Measurements from ENCODE around the gene SPIRE1. TPM values are rescaled to one million over a fixed set of nuclear protein-coding genes. Genes with fewer than 3 reads are reported as not detected.

Gene SPIRE1
- total RNA-seq, 2 donors from 2014 or later, result 14.2 to 17.2 TPM

- Mint-ChIP-seq H3K27ac (no peak overlapping the region), H3K9me3 (no peaks in the 10 kb centered on the region), H3K36me3 (ENCODE audit: low read depth) (no peaks in the 10 kb centered on the region), H3K27me3 (ENCODE audit: insufficient read depth) (no peaks in the 10 kb centered on the region), H3K4me3 (no peak overlapping the region), H3K4me1 (peaks cover 5% of the 10 kb centered on the region)
- no peaks in the 10 kb centered on the region for H3K36me3 ChIP-seq (ENCODE audit: control insufficient read depth, insufficient read depth, low read length)
- H3K4me3 ChIP-seq (ENCODE audit: low read length), result no peak overlapping the region
- no peaks in the 10 kb centered on the region for H3K9me3 ChIP-seq (ENCODE audit: control insufficient read depth, low read length)
- no peak overlapping the region for H3K9ac ChIP-seq (ENCODE audit: extremely low read depth, low read length, poor library complexity, severe bottlenecking)
- no peak for TF ChIP-seq CTCF (conservative IDR thresholded peaks at IDR 0.05)
- H3K4me1 ChIP-seq (ENCODE audit: control insufficient read depth, insufficient read depth, low read length), result peaks cover 3% of the 10 kb centered on the region
- no peak for DNase-seq
- no peak overlapping the region for H3K27ac ChIP-seq (ENCODE audit: low read depth, low read length)
- no peaks in the 10 kb centered on the region for H3K27me3 ChIP-seq (ENCODE audit: control insufficient read depth, insufficient read depth, low read length, poor library complexity, severe bottlenecking)
Measured at GRCh38 chr18:12589448-12589847, 68.5 kb downstream of the SPIRE1 start.

GRCh38 chr18:12586956-12587355 is 71.0 kb downstream of the SPIRE1 start:
- H3K27ac ChIP-seq (ENCODE audit: low read depth, low read length), result no peak overlapping the region
- no peak for TF ChIP-seq CTCF (conservative IDR thresholded peaks at IDR 0.05)
- H3K9ac ChIP-seq (ENCODE audit: extremely low read depth, low read length, poor library complexity, severe bottlenecking), result no peak overlapping the region
- WGBS, 2 experiments (ENCODE audit: insufficient coverage in 1 of 2, insufficient read length in 1 of 2), result 83 to 95% methylated on average over 1 of the region's 1 CpG
- no peak for DNase-seq
- no peaks in the 10 kb centered on the region for H3K9me3 ChIP-seq (ENCODE audit: control insufficient read depth, low read length)
- Mint-ChIP-seq H3K27me3 (ENCODE audit: insufficient read depth) (no peaks in the 10 kb centered on the region), H3K4me1 (no peaks in the 10 kb centered on the region), H3K4me3 (no peak overlapping the region), H3K36me3 (ENCODE audit: low read depth) (no peaks in the 10 kb centered on the region), H3K27ac (no peak overlapping the region), H3K9me3 (no peaks in the 10 kb centered on the region)
- H3K4me1 ChIP-seq (ENCODE audit: control insufficient read depth, insufficient read depth, low read length), result no peaks in the 10 kb centered on the region
- no peak overlapping the region for H3K4me3 ChIP-seq (ENCODE audit: low read length)
- H3K36me3 ChIP-seq (ENCODE audit: control insufficient read depth, insufficient read depth, low read length), result no peaks in the 10 kb centered on the region
- no peaks in the 10 kb centered on the region for H3K27me3 ChIP-seq (ENCODE audit: control insufficient read depth, insufficient read depth, low read length, poor library complexity, severe bottlenecking)

GRCh38 chr18:12585218-12585617 is 72.7 kb downstream of the SPIRE1 start:
- no peaks in the 10 kb centered on the region for H3K9me3 ChIP-seq (ENCODE audit: control insufficient read depth, low read length)
- no peak overlapping the region for H3K27ac Mint-ChIP-seq
- no peaks in the 10 kb centered on the region for H3K9me3 Mint-ChIP-seq
- H3K27me3 Mint-ChIP-seq (ENCODE audit: insufficient read depth), result no peaks in the 10 kb centered on the region
- no peak for DNase-seq
- H3K36me3 ChIP-seq (ENCODE audit: control insufficient read depth, insufficient read depth, low read length), result no peaks in the 10 kb centered on the region
- H3K27ac ChIP-seq (ENCODE audit: low read depth, low read length), result no peak overlapping the region
- H3K4me1 ChIP-seq (ENCODE audit: control insufficient read depth, insufficient read depth, low read length), result no peaks in the 10 kb centered on the region
- no peak overlapping the region for H3K4me3 ChIP-seq (ENCODE audit: low read length)
- no peak overlapping the region for H3K4me3 Mint-ChIP-seq
- no peak overlapping the region for H3K9ac ChIP-seq (ENCODE audit: extremely low read depth, low read length, poor library complexity, severe bottlenecking)
- H3K36me3 Mint-ChIP-seq (ENCODE audit: low read depth), result no peaks in the 10 kb centered on the region
- WGBS, 2 experiments (ENCODE audit: insufficient coverage in 1 of 2, insufficient read length in 1 of 2), result 100% methylated on average over 1 of the region's 1 CpG
- H3K4me1 Mint-ChIP-seq, result no peaks in the 10 kb centered on the region
- H3K27me3 ChIP-seq (ENCODE audit: control insufficient read depth, insufficient read depth, low read length, poor library complexity, severe bottlenecking), result no peaks in the 10 kb centered on the region
- TF ChIP-seq CTCF (conservative IDR thresholded peaks at IDR 0.05), result no peak

Measured in endodermal cell (in vitro differentiated cells).